Measurements from ENCODE around the gene TXNDC11. TPM values are rescaled to one million over a fixed set of nuclear protein-coding genes. Genes with fewer than 3 reads are reported as not detected.

The TXNDC11 gene
- total RNA-seq, 1 donor from 2014 or later: 51.1 TPM

DNA sequence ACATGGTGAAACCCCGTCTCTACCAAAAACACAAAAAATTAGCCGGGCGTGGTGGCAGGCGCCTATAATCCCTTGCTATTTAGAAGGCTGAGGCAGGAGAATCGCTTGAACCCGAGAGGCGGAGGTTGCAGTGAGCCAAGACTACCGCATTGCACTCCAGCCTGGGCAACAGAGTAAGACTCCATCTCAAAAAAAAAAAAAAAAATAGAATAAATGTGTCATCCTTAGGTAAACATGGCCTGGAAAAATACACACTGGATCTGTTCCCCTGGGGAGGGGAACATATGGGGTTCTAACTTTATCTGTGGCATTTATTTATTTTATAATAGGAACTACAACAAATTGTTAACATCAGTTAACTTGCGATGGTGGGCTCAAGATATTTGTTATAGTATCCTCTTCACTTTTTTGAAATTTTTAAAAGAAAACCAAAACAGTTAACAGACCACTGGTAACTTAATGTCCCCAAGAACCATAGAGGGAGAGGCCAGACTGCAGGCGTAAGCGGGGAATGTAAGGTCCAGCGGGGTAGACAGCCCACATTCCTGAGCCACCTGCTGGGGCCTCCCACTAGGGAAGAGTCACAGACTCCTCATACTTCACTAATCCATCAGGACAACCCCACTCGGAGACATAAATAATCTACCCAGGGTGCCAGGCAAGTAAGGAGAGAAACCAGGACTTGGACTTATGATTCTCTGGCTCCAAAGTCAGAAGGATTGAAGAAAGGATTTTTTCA is 12.5 kb upstream of the TXNDC11 start:
- intact Hi-C loops (cut with micrococcal nuclease): no loop called here

GRCh38 chr16:11752856-11753255 is 10.2 kb upstream of the TXNDC11 start:
- intact Hi-C loops (cut with micrococcal nuclease): no loop called here

- intact Hi-C loops (cut with micrococcal nuclease): no loop called here
These were observed 7.4 kb upstream of the TXNDC11 start for GRCh38 chr16:11750056-11750455.

- intact Hi-C loops (cut with micrococcal nuclease): no loop called here
These were observed 6.0 kb upstream of the TXNDC11 start for GRCh38 chr16:11748404-11749254.

DNA sequence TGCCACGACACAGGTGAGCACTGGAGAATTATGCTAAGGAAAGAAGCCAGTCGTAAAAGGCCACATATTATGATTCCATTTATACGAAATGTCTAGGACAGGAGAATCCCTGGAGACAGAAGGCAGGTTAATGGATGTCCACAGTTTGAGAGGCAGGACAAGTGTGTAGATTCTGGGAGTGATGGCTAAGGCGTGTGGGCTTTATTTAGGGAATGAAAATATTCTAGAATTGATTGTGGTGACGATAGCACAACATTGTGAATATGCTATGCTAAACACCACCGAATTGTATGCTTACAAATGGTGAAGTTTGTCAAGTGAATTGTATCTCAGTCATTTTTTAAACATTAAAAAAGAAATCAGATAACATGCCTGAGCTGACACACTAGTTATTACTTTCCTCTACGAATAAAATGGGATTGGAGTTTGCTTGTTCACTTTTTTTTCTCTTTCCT is 5.3 kb upstream of the TXNDC11 start:
- intact Hi-C loops (cut with micrococcal nuclease): no loop called here

- intact Hi-C loops (cut with micrococcal nuclease): loop anchor here (5.0 kb wide), 2 partner anchors 38 to 168 kb away; no protein-coding TSS in a partner anchor
These were observed 1.4 kb upstream of the TXNDC11 start for GRCh38 chr16:11744075-11744470.

- intact Hi-C loops (cut with micrococcal nuclease): loop anchor here (2.0 to 5.0 kb wide), 3 partner anchors 39 to 999 kb away; no protein-coding TSS in a partner anchor
These were observed 834 bp upstream of the TXNDC11 start for GRCh38 chr16:11743308-11744074.

- intact Hi-C loops (cut with micrococcal nuclease): loop anchor here (1.0 to 5.0 kb wide), 6 partner anchors 40 to 997 kb away; partner anchors contain the start of genes RSL1D1, SNN and ZC3H7A
These were observed 543 bp downstream of the TXNDC11 start for GRCh38 chr16:11742093-11742535.

DNA sequence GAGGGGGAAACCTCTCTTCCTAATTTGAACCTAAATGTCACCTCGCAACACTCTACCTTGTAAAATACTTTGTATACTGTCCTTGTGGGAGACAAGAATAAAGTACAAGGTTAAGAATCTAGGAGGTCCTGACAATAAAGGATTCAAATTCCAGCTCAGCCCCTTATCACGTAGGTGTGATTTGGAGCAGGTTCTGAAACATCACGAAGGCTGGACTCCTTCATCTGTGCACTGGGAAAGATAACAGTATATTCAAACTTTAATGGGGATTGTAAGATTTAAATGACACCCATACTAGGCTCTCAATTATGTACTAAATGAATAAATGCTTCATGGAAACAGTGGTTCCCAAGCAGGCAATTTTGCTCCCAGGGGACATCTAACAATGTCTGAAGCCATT is 2.1 kb downstream of the TXNDC11 start:
- intact Hi-C loops (cut with micrococcal nuclease): loop anchor here (5.0 kb wide), 2 partner anchors 42 to 172 kb away; no protein-coding TSS in a partner anchor

DNA sequence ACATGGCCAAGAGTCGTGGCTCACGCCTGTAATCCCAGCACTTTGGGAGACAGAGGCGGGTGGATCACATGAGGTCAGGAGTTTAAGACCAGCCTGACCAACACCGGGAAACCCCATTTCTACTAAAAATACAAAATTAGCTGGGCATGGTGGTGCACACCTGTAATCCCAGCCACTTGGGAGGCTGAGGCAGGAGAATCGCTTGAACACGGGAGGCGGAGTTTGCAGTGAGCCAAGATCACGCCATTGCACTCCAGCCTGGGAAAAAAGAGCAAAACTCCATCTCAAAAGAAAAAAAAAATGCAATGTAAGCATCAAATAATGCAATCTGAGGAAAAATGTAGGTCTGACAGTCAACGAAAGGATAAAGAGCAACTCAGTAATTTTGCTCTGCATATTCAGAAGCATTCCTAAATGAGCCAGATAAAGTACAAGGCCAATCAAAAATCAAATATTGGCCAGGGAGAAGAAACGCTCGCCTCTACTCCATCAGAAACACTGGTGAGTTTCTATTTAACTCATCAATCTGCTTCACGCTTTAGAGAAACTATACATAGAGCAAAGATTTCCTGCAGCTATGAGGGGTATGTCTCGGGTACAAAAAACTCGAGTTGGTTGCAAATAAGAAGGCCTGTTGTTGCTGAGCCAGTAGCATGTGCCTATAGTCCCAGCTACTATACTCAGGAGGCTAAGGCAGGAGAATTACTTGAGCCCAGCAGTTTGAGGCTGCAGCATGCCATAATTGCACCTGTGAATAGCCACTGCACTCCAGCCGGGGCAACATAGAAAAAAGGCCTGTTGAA is 3.7 kb downstream of the TXNDC11 start:
- intact Hi-C loops (cut with micrococcal nuclease): loop anchor here (10.0 kb wide), 1 partner anchor 154 kb away; the partner anchor contains the start of gene LITAF

- intact Hi-C loops (cut with micrococcal nuclease): loop anchor here (10.0 kb wide), 1 partner anchor 153 kb away; the partner anchor contains the start of gene LITAF
These were observed 4.9 kb downstream of the TXNDC11 start for GRCh38 chr16:11737713-11738112.

GRCh38 chr16:11736903-11737302 is 5.8 kb downstream of the TXNDC11 start:
- intact Hi-C loops (cut with micrococcal nuclease): loop anchor here (10.0 kb wide), 1 partner anchor 152 kb away; the partner anchor contains the start of gene LITAF

DNA sequence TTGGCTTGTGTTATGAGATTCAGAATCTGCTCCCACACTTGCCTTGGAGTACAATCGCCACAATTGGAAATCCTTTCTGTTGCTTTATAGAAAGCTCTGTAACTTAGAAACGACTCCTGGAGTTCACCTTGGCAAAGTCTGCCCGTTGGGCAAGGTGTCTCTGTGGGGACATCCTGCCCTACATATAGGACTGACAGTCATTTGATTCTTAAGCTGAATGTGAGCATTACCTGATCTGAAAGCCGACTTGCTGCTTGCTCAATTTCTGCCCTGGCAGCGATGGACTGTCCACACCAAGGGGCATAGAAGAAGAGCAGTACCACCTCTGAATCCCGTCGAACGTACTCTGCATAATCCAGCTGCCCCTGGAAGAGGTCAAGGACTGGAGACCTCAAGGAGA is 6.9 kb downstream of the TXNDC11 start:
- intact Hi-C loops (cut with micrococcal nuclease): loop anchor here (10.0 kb wide), 1 partner anchor 151 kb away; the partner anchor contains the start of gene LITAF

DNA sequence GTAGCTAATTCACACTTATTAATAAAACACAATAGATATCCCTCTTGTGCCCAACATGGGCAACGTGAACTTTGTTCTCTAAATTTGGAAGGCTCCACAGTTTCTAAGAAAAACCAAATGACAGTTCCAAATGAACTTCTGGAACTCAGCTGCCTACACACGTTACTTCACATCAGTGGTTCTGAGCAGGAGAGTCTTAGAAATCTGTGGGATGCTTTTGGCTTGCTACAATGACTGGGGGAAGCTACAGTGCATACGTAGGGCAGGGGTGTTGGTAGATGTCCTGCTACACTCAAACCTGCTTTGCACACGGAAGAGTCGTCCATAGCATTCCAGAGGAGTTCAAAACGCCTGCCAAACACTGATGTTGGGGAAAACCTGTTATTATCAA is 8.0 kb downstream of the TXNDC11 start:
- intact Hi-C loops (cut with micrococcal nuclease): loop anchor here (10.0 kb wide), 1 partner anchor 150 kb away; the partner anchor contains the start of gene LITAF

DNA sequence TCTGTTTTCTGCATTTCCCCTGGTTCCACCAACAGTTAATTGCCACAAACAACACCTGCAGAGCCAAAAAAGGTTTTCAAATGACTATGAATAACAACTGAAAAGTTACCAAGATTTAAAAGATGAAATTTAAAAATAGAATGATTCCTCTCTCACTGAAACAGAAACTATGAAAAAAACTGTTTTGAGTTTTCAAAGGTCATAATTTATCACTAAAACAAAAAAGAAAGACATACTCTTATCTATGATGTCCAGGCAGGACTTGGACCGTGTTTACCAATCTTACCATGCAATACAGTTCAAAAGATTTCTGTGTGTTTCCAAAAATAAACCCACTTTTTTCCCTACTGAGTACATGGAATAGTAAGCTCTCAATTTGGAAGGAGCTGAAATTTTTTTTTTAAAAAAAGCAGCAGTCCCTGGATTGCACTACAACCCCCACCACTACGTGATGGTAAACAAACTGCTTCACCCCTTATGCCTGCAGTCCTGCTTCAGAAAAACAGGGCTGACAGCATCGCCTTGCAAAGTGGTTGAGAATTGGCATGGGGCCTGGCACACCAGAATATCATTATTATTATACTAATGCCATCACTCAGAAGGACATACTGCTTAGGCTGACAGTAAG is 8.5 kb downstream of the TXNDC11 start:
- intact Hi-C loops (cut with micrococcal nuclease): loop anchor here (10.0 kb wide), 1 partner anchor 149 kb away; the partner anchor contains the start of gene LITAF

DNA sequence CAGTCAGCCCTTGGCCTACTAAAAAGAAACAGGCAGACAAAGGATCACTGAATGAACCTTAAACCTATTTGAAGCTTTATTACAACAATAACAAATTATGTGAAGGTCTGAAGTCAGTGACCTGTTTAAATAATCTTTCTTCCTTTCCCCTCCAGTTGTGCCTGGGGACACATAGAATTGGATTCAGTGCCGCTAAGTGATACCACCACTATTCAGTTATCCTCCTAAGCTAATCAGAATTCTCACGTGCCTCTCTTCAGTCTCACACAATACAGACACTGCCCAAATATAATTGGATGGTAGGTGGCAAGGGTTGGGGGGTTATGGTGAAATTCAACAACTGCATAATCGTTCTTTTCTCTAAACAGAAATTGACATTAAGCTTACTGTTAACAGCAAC is 11.4 kb downstream of the TXNDC11 start:
- intact Hi-C loops (cut with micrococcal nuclease): loop anchor here (10.0 kb wide), 1 partner anchor 146 kb away; the partner anchor contains the start of gene LITAF

GRCh38 chr16:11729787-11730186 is 12.9 kb downstream of the TXNDC11 start:
- intact Hi-C loops (cut with micrococcal nuclease): loop anchor here (10.0 kb wide), 1 partner anchor 145 kb away; the partner anchor contains the start of gene LITAF

- intact Hi-C loops (cut with micrococcal nuclease): no loop called here
These were observed 14.7 kb downstream of the TXNDC11 start for GRCh38 chr16:11727796-11728543.

All from T-helper 2 cell treated with Interferon-gamma antibody and Interleukin-4, amounts not matched to agents 100 ng/mL and 5 ng/mL, for 36 hours (primary cell).